OCI-LY1 (cell line): ENCODE data around the gene METTL8.

Experiments
- H2AFZ ChIP-seq: fragments of 200-600 bp; sonication (generic), shearing (Covaris generic); 2 replicates; pipeline ENCODE4 v1.6.0; 2014; ENCODE audit warnings: antibody characterized with exemption, mild to moderate bottlenecking, low read length
- H3F3A ChIP-seq: fragments of 200-600 bp; sonication (generic), shearing (Covaris generic); 2 replicates; pipeline ENCODE4 v1.6.0; 2014; ENCODE audit warnings: mild to moderate bottlenecking, antibody characterized with exemption, low read length, moderate library complexity; ENCODE audit not compliant: insufficient read depth
- H3K27ac ChIP-seq: fragments of 200-600 bp; sonication (generic); 2 replicates; pipeline ENCODE4 v1.5.1; 2014; ENCODE audit warnings: low read length, mixed run types, mild to moderate bottlenecking, low read depth; ENCODE audit not compliant: poor library complexity, severe bottlenecking
- H3K27me3 ChIP-seq: fragments of 200-600 bp; sonication (generic); 2 replicates; pipeline ENCODE4 v1.6.0; 2014; ENCODE audit warnings: antibody characterized with exemption, mild to moderate bottlenecking, low read length, moderate library complexity; ENCODE audit not compliant: insufficient read depth
- H3K36me3 ChIP-seq: fragments of 200-600 bp; sonication (generic); 2 replicates; pipeline ENCODE4 v1.6.1; 2014; ENCODE audit warnings: mild to moderate bottlenecking, antibody characterized with exemption, low read length, moderate library complexity, mixed read lengths; ENCODE audit not compliant: insufficient read depth
- H3K4me1 ChIP-seq: fragments of 200-600 bp; sonication (generic); 2 replicates; pipeline ENCODE4 v1.5.1; 2014; ENCODE audit warnings: mild to moderate bottlenecking, low read length, moderate library complexity; ENCODE audit not compliant: insufficient read depth, severe bottlenecking
- H3K4me2 ChIP-seq: fragments of 200-600 bp; sonication (generic), shearing (Covaris generic); 2 replicates; pipeline ENCODE4 v1.6.1; 2014; ENCODE audit warnings: low read length
- H3K4me3 ChIP-seq: fragments of 200-600 bp; sonication (generic); 2 replicates; pipeline ENCODE4 v1.5.1; 2014; ENCODE audit warnings: low read length, low read depth, mild to moderate bottlenecking, mixed read lengths; ENCODE audit not compliant: poor library complexity, severe bottlenecking
- H3K79me2 ChIP-seq: fragments of 200-600 bp; shearing (Covaris generic); 2 replicates; pipeline ENCODE4 v1.6.1; 2016; ENCODE audit warnings: mixed run types, low read length, mixed read lengths; ENCODE audit not compliant: insufficient read depth
- H3K9ac ChIP-seq: fragments of 200-600 bp; sonication (generic), shearing (Covaris generic); 2 replicates; pipeline ENCODE4 v1.6.1; 2014; ENCODE audit warnings: mild to moderate bottlenecking, low read length, mixed read lengths
- H3K9me2 ChIP-seq: fragments of 200-600 bp; sonication (generic), shearing (Covaris generic); 2 replicates; pipeline ENCODE4 v1.6.1; 2014; ENCODE audit warnings: low read depth, mild to moderate bottlenecking, low read length, mixed read lengths
- H3K9me3 ChIP-seq: fragments of 200-600 bp; shearing (Covaris generic); 2 replicates; pipeline ENCODE4 v1.6.1; 2014; ENCODE audit warnings: low read length, mixed read lengths
- H4K20me1 ChIP-seq: fragments of 200-600 bp; sonication (generic), shearing (Covaris generic); 2 replicates; pipeline ENCODE4 v1.6.0; 2016; ENCODE audit warnings: mild to moderate bottlenecking, low read length; ENCODE audit not compliant: insufficient read depth
- CTCF ChIP-seq: fragments of 200-600 bp; sonication (generic), shearing (Covaris generic); IDR thresholded peaks from 2 replicates; pipeline ENCODE4 v1.5.1; 2017; ENCODE audit warnings: mild to moderate bottlenecking, antibody characterized with exemption, low read length, moderate library complexity, mixed read lengths
- EZH2 ChIP-seq: fragments of 200-600 bp; sonication (generic), shearing (Covaris generic); IDR thresholded peaks from 2 replicates; pipeline ENCODE4 v1.8.0; 2017; ENCODE audit warnings: borderline replicate concordance, mixed run types, mild to moderate bottlenecking, antibody characterized with exemption, low read length, moderate library complexity, mixed read lengths

The METTL8 gene

GRCh38 chr2:171460537-171460936 lies 26.7 kb upstream of the METTL8 start:
- Histone ChIP-seq H3F3A (no peaks in the 10 kb centered on the region), H3K36me3 (peaks cover 47% of the 10 kb centered on the region)

GRCh38 chr2:171459498-171459897 lies 25.7 kb upstream of the METTL8 start:
- Histone ChIP-seq H3K9me2 (no peaks in the 10 kb centered on the region), H3K27me3 (no peaks in the 10 kb centered on the region), H3K4me2 (no peak overlapping the region), H3K9me3 (0 out of 2 replicates have a peak, but pooled peaks cover 4% of the 10 kb centered on the region), H3K4me1 (no peaks in the 10 kb centered on the region), H3K79me2 (no peaks in the 10 kb centered on the region), H3K4me3 (no peak overlapping the region), H3K27ac (no peak overlapping the region), H3K36me3 (peaks cover 54% of the 10 kb centered on the region), H3F3A (no peaks in the 10 kb centered on the region), H2AFZ (no peak overlapping the region), H3K9ac (no peak overlapping the region), H4K20me1 (no peaks in the 10 kb centered on the region)
- TF ChIP-seq CTCF (no peak), EZH2 (no peak)

More at GRCh38 chr2:171460537-171460936, 26.7 kb upstream of the METTL8 start:
- 0 out of 2 replicates have a peak, but pooled peaks cover 4% of the 10 kb centered on the region for H3K9me3 ChIP-seq
- H3K4me3 ChIP-seq = no peak overlapping the region
- H3K4me2 ChIP-seq = no peak overlapping the region
- no peaks in the 10 kb centered on the region for H4K20me1 ChIP-seq
- H3K27ac ChIP-seq = no peak overlapping the region
- no peak overlapping the region for H3K9ac ChIP-seq
- H3K9me2 ChIP-seq = no peaks in the 10 kb centered on the region
- TF ChIP-seq EZH2 (no peak), CTCF (no peak)
- H2AFZ ChIP-seq = no peak overlapping the region
- no peaks in the 10 kb centered on the region for H3K4me1 ChIP-seq
- no peaks in the 10 kb centered on the region for H3K27me3 ChIP-seq
- H3K79me2 ChIP-seq = no peaks in the 10 kb centered on the region

- no peak overlapping the region for H3K4me3 ChIP-seq
Observed at GRCh38 chr2:171452773-171453172, 19.0 kb upstream of the METTL8 start.

More at GRCh38 chr2:171452773-171453172, 19.0 kb upstream of the METTL8 start:
- Histone ChIP-seq H3K9me2 (no peaks in the 10 kb centered on the region), H3K27ac (no peak overlapping the region), H3F3A (no peaks in the 10 kb centered on the region), H3K4me1 (no peaks in the 10 kb centered on the region), H3K9me3 (0 out of 2 replicates have a peak, but pooled peaks cover 4% of the 10 kb centered on the region), H2AFZ (no peak overlapping the region), H3K4me2 (no peak overlapping the region), H3K9ac (no peak overlapping the region), H3K79me2 (no peaks in the 10 kb centered on the region), H3K36me3 (peaks cover 84% of the 10 kb centered on the region), H4K20me1 (no peaks in the 10 kb centered on the region), H3K27me3 (no peaks in the 10 kb centered on the region)
- no peak for TF ChIP-seq EZH2
- no peak for TF ChIP-seq CTCF
